Measurements from ENCODE around the gene RNF186.

DNA sequence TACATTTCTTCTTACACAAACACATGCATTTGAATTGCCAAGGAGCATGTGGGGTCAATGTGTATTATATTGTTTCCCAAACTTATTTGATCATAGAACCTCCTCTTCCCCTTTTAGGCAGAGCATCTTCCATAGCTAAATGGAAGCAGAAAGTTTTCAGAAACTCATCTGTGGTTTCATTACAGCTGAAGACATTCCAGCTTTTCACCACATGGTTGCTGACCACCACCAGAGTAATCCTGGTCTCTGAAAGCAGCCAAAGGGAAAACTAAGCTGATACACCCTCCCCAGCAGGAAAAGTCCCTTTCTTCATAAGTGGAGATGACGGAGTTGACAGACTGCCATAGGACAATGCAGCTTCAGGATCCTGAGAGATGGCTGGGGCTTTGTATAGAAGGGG lies 37.0 kb upstream of the RNF186 start:
- TF ChIP-seq EZH2 (IDR thresholded peaks at IDR 0.05; ENCODE audit: borderline replicate concordance, low read length) = no peak
- no peak for TF ChIP-seq CTCF (conservative IDR thresholded peaks at IDR 0.05 in 1 of 2, IDR thresholded peaks at IDR 0.05 in 1 of 2; ENCODE audit: extremely low read depth in 1 of 2, insufficient read depth in 1 of 2, low read depth in 1 of 2, low read length in 2 of 2)

Measured in mammary epithelial cell (primary cell).